ENCODE results near the gene KIAA1328. TPM values are rescaled to one million over a fixed set of nuclear protein-coding genes. Genes with fewer than 3 reads are reported as not detected.

KIAA1328 gene
- total and polyA plus RNA-seq, 7 donors = 1.3 to 4.4 (median 3.5) TPM

GRCh38 chr18:37222354-37222998 lies 393.5 kb downstream of the KIAA1328 start:
- ATAC-seq (no peak), DNase-seq (no peak)
- intact Hi-C loops (cut with DNase I) = no loop called here
- H3K27ac ChIP-seq = no peak overlapping the region
- 80 to 91% (median 83%) methylated on average over 4 of the region's 4 CpGs for WGBS, 3 donors
- no peaks in the 10 kb centered on the region for H3K36me3 ChIP-seq (ENCODE audit: insufficient read depth in 1 of 2, low read depth in 1 of 2)
- H3K4me3 ChIP-seq = no peak overlapping the region
- no peaks in the 10 kb centered on the region for H3K4me1 ChIP-seq
- H3K9me3 ChIP-seq = no peaks in the 10 kb centered on the region
- no peaks in the 10 kb centered on the region for H3K27me3 ChIP-seq (ENCODE audit: insufficient read depth in 3 of 3, low read length in 2 of 3)
- TF ChIP-seq, protein P1, sequence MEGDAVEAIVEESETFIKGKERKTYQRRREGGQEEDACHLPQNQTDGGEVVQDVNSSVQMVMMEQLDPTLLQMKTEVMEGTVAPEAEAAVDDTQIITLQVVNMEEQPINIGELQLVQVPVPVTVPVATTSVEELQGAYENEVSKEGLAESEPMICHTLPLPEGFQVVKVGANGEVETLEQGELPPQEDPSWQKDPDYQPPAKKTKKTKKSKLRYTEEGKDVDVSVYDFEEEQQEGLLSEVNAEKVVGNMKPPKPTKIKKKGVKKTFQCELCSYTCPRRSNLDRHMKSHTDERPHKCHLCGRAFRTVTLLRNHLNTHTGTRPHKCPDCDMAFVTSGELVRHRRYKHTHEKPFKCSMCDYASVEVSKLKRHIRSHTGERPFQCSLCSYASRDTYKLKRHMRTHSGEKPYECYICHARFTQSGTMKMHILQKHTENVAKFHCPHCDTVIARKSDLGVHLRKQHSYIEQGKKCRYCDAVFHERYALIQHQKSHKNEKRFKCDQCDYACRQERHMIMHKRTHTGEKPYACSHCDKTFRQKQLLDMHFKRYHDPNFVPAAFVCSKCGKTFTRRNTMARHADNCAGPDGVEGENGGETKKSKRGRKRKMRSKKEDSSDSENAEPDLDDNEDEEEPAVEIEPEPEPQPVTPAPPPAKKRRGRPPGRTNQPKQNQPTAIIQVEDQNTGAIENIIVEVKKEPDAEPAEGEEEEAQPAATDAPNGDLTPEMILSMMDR (IDR thresholded peaks at IDR 0.05) = no peak

- Histone ChIP-seq H3K4me1 (no peaks in the 10 kb centered on the region), H3K36me3 (ENCODE audit: insufficient read depth in 1 of 2, low read depth in 1 of 2) (no peaks in the 10 kb centered on the region), H3K27ac (no peak overlapping the region), H3K27me3 (ENCODE audit: insufficient read depth in 3 of 3, low read length in 2 of 3) (no peaks in the 10 kb centered on the region), H3K4me3 (no peak overlapping the region), H3K9me3 (no peaks in the 10 kb centered on the region)
- DNase-seq (no peak), ATAC-seq (no peak)
- intact Hi-C loops (cut with DNase I) = no loop called here
- WGBS, 3 donors = 61 to 85% (median 65%) methylated on average over 5 of the region's 5 CpGs
- TF ChIP-seq, protein P1 (IDR thresholded peaks at IDR 0.05) = no peak
These were observed 394.1 kb downstream of the KIAA1328 start for GRCh38 chr18:37222999-37223378.

DNA sequence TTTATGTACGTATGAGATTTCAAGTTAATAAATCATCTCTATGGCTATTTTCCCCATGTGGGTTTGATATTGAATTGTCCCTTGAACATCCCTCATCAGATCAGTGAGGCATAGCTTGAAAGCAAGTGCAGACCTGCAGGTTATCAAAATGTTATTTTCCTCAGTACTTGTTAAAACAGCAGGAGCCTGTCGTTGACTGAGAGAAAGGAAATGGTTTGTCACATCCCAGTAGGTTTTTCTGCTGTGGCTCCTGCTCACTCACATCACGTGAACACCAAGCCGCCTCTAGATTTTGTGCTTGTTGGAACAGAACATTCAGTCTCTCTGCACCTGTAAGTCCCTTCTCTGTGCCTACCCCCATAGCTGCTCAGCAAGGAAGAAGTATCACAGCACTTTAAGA lies 396.4 kb downstream of the KIAA1328 start:
- intact Hi-C loops (cut with DNase I) = no loop called here
- Histone ChIP-seq H3K4me3 (no peak overlapping the region), H3K36me3 (ENCODE audit: insufficient read depth in 1 of 2, low read depth in 1 of 2) (no peaks in the 10 kb centered on the region), H3K4me1 (no peaks in the 10 kb centered on the region), H3K27me3 (ENCODE audit: insufficient read depth in 3 of 3, low read length in 2 of 3) (no peaks in the 10 kb centered on the region), H3K27ac (no peak overlapping the region), H3K9me3 (no peaks in the 10 kb centered on the region)
- 67 to 75% (median 68%) methylated on average over 4 of the region's 4 CpGs for WGBS, 3 donors
- TF ChIP-seq, protein P1 (IDR thresholded peaks at IDR 0.05) = no peak
- ATAC-seq = no peak
- no peak for DNase-seq

- ATAC-seq = no peak
- 50 to 65% (median 63%) methylated on average over 3 of the region's 3 CpGs for WGBS, 3 donors
- intact Hi-C loops (cut with DNase I) = no loop called here
These were observed 401.8 kb downstream of the KIAA1328 start for GRCh38 chr18:37230768-37231167.

More at GRCh38 chr18:37230768-37231167, 401.8 kb downstream of the KIAA1328 start:
- Histone ChIP-seq H3K4me3 (no peak overlapping the region), H3K27me3 (ENCODE audit: insufficient read depth in 3 of 3, low read length in 2 of 3) (no peaks in the 10 kb centered on the region), H3K9me3 (no peaks in the 10 kb centered on the region), H3K36me3 (ENCODE audit: insufficient read depth in 1 of 2, low read depth in 1 of 2) (no peaks in the 10 kb centered on the region), H3K4me1 (no peaks in the 10 kb centered on the region), H3K27ac (no peak overlapping the region)
- no peak for DNase-seq
- TF ChIP-seq, protein P1 (IDR thresholded peaks at IDR 0.05) = no peak

Data from psoas muscle (tissue), 8 donors.